HT1080 (cell line): ENCODE measurements around the gene HCFC1R1. TPM values are rescaled to one million over a fixed set of nuclear protein-coding genes. Genes with fewer than 3 reads are reported as not detected.
A peak's percentile ranks its signal among the peaks of the same experiment; 100 is the strongest.

Experiments used
- DNase-seq: peaks from one replicate; pipeline ENCODE4 v3.0.0-alpha.2; 2015; ENCODE audit warnings: low read depth
- total RNA-seq: library from RNA; depleted of rRNA; stranded (reverse); fragments of >200 nt; shearing (Covaris generic); gene quantifications from 2 replicates; pipeline ENCODE4 v1.2.3, GENCODE V29; 2014

Gene HCFC1R1
- total RNA-seq, 1 experiment from 2014 or later = 370 TPM

- DNase-seq = no peak
Measured at GRCh38 chr16:3020247-3020603, 3.5 kb downstream of the HCFC1R1 start, which contains the start of gene TNFRSF12A. Gene TNFRSF12A, plus strand, starts transcription at chr16:3020368. Its CDS starts 30 bp downstream, at chr16:3020398.

GRCh38 chr16:3019594-3020246, 4.0 kb downstream of the HCFC1R1 start:
- peak; percentile 59 for DNase-seq

- DNase-seq = no peak
Measured at GRCh38 chr16:3017794-3018506, 5.8 kb downstream of the HCFC1R1 start, which contains the start of gene CLDN6. Gene CLDN6, minus strand, starts transcription at chr16:3018183. Its CDS starts 2,162 bp downstream, at chr16:3016021.

- no peak for DNase-seq
Measured at GRCh38 chr16:3017344-3017743, 6.4 kb downstream of the HCFC1R1 start.

DNA sequence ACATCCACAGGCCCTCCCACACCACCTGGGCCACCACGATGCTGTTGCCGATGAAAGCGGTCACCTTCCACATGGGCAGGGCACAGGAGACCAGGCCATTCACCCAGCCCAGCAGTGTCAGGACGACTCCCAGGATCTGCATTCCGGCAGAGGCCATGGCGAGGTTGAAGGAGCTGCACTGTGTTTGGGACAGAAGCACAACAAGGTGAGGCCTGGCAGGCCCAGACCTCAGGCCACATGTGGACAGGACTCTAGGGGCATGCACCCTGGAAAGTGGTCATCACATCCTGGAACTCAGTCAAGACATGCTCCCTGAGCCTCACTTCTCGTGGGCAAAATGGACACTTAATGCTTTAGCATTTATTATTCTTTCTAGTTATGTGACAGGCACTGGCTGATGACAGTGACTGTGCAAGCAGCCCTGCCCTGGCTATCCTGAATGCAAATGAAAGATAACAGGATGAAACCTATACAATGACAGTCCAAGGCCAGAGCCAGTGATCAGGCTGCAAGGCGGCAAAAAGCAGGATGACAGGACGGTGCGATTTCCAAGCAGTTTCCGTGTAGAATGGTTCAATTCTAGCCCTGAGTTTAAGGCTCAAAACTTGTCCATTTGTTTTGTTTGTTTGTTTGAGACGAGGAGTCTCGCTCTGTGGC, 7.7 kb downstream of the HCFC1R1 start:
- no peak for DNase-seq

GRCh38 chr16:3014971-3015370, 8.8 kb downstream of the HCFC1R1 start:
- no peak for DNase-seq

GRCh38 chr16:3013998-3014690, 9.6 kb downstream of the HCFC1R1 start:
- no peak for DNase-seq

GRCh38 chr16:3013491-3013951, 10.2 kb downstream of the HCFC1R1 start:
- no peak for DNase-seq

DNA sequence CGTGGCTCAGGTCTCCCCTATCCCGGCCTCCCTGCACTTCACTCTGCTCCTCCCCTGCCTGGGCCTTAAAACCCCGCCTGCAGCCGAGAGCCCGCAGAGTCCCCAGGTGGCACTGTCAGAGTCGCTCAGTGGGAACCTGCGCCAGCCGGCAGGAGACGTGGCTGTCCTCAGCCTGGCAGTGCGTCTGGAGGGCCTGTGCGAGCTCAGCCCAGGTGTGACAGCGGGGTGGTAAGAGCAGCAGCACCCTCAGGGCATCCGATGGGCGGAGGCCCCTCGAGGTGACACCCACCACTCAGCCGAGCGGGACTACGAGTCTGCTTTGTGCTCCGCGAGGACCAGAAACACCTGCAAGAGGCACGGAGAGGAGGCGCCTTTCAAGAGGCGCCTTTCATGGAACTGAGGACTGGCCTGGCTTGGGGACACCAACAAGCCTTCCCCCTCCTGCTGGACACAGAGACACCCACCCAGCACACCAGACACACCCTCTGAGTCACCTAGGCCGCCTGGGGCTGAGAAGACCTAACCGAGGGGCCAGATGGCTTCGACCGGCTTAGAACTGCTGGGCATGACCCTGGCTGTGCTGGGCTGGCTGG, 10.8 kb downstream of the HCFC1R1 start, which contains the start of gene CLDN9:
Gene CLDN9 (plus strand): TSS at position 96 of the 593 bp plus-strand sequence. CDS start 440 bp downstream, at position 536.
- DNase-seq = peak; percentile 16

- no peak for DNase-seq
Measured at GRCh38 chr16:3012246-3012645, 11.5 kb downstream of the HCFC1R1 start.

GRCh38 chr16:3010510-3010909, 13.2 kb downstream of the HCFC1R1 start:
- DNase-seq = no peak

GRCh38 chr16:3009568-3010390, 14.0 kb downstream of the HCFC1R1 start:
- no peak for DNase-seq

DNA sequence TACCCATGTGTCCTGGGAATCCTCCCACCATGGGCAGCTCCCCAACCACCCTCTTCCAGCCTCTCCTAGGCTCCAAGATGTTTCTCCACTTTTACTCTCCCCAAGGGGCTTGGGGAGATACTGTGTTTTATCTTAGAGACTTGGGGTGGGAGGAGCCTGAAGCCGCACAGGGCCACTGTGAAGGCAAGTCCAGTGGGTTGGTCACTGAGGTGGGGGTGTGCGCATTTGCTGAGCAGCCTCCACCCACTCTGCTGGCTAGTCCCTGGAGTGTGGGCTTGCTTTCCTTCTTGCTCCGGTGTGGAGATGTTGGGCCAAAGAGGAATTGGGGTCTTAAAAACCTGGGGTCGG, 15.1 kb downstream of the HCFC1R1 start:
- no peak for DNase-seq

DNA sequence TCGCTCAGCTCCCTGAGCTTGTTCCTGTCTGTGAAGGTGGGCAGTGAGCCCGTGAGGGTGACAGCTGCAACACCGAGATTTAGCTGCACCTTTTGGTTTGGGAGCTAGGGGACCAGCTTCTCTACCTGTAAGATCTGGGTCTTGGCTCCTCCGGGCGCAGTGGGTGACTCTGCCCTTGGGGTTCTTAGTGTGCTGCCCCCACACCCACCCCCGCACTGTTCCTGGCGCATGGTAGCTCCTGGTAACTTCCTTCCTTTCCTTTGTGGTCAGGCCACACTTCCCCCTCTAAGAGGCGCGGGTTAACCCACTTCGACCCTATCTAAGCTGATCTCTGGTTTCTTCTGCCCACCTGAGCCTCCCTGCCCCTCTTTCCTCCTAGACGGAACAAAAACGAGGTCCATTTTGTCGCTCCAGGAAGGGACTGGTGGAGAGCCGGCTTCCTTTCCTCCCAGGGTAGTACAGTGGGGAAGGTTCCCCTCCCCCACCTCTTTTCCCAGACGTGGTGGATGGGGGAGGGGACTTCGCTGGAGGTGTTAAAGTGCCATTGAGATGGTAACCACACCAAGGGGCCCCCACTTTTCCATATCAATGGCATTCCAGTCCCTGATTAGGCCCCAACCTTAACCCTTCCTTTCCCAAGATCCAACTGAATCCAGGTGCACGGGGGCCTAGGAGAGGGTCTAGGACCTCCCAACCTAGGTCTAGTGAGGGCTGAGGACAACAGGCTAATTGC, 15.6 kb downstream of the HCFC1R1 start:
- DNase-seq = no peak

GRCh38 chr16:3007059-3007956, 16.4 kb downstream of the HCFC1R1 start:
- no peak for DNase-seq

GRCh38 chr16:3004781-3005284, 18.9 kb downstream of the HCFC1R1 start:
- no peak for DNase-seq

- no peak for DNase-seq
Measured at GRCh38 chr16:3004319-3004718, 19.4 kb downstream of the HCFC1R1 start.

- DNase-seq = peak; percentile 99
Measured at GRCh38 chr16:3003582-3004270, 20.0 kb downstream of the HCFC1R1 start.
